Esophagus muscularis mucosa (tissue), 3 donors: ENCODE data around the gene JMJD6.

Source experiments
- POLR2AphosphoS5 ChIP-seq, 2 donors: sonication (generic); formaldehyde crosslinking; IDR thresholded peaks; one replicate each; pipeline ENCODE4 v1.6.1; 2017; ENCODE audit warnings: antibody characterized with exemption in 2 of 2
- TF ChIP-seq, protein P1 (sequence below), 3 experiments: fragments of 200-600 bp in 2 of 3; fragments of 450-650 bp in 1 of 3; sonication (generic) in 2 of 3; IDR thresholded peaks; one replicate each; pipeline ENCODE4 v1.5.1; 2017 to 2019; ENCODE audit warnings: antibody characterized with exemption in 3 of 3, mild to moderate bottlenecking in 2 of 3, moderate library complexity in 1 of 3

DNA sequence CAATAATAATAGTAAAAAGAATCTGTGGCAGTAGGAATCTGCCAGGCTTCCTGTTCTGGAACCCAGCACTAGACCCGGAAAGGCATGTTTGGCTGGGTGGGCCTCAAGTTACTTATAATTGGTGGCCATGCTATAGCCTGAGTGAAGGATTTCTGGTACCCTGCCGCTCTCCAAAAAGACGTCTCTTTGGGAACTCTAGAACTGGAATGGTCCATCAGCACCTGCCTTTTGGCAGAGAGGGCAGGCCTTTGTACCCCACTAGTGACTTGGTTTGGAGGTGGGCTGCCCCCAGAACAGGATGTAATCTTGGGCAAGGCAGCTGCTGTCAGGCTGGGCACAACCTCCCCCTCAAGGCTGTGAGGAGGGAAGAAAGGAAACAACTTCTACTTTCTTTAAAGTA is 53.5 kb downstream of the JMJD6 start:
- TF ChIP-seq, protein P1, sequence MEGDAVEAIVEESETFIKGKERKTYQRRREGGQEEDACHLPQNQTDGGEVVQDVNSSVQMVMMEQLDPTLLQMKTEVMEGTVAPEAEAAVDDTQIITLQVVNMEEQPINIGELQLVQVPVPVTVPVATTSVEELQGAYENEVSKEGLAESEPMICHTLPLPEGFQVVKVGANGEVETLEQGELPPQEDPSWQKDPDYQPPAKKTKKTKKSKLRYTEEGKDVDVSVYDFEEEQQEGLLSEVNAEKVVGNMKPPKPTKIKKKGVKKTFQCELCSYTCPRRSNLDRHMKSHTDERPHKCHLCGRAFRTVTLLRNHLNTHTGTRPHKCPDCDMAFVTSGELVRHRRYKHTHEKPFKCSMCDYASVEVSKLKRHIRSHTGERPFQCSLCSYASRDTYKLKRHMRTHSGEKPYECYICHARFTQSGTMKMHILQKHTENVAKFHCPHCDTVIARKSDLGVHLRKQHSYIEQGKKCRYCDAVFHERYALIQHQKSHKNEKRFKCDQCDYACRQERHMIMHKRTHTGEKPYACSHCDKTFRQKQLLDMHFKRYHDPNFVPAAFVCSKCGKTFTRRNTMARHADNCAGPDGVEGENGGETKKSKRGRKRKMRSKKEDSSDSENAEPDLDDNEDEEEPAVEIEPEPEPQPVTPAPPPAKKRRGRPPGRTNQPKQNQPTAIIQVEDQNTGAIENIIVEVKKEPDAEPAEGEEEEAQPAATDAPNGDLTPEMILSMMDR (IDR thresholded peaks at IDR 0.05): no peak
- TF ChIP-seq POLR2AphosphoS5 (IDR thresholded peaks at IDR 0.05): no peak
